Measurements from ENCODE around the gene DIP2C. TPM values are rescaled to one million over a fixed set of nuclear protein-coding genes. Genes with fewer than 3 reads are reported as not detected.

The DIP2C gene
- total RNA-seq, 1 experiment from 2014 or later, result 4.9 TPM

DNA sequence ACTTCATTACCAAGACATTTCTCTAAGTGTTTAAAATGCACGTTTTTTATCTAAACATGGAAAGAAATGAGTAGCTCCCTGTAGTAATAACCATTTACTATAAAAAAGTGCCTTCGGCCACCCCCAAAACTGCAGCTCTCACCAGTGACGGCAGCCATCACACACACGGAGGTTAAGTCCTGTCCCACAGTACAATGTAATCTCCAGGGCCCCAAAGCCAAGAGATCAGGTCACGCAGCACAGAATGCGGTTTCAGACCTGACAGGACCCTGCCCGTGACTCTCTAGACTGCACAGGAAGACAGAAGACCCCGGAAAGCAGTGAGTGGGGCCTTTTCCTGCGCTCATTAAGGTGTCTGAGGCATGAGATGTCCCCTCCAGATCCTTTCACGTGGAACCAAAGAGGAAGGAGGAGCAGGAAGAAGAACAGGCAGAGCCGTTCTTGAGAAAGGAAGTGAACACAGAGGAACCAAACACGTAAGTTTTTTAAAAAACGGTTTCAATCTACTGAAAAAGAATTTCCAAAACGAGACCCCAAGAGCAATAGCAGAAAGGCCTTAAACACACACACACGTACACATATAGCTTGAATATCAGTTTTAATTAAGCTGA is 428.5 kb downstream of the DIP2C start:
- in situ Hi-C loops (cut with HindIII; ENCODE audit: low pct_unique_long_range_greater_than_20kb, low sequenced_read_pairs), result no loop called here
- no peak for DNase-seq (ENCODE audit: low read depth)

DNA sequence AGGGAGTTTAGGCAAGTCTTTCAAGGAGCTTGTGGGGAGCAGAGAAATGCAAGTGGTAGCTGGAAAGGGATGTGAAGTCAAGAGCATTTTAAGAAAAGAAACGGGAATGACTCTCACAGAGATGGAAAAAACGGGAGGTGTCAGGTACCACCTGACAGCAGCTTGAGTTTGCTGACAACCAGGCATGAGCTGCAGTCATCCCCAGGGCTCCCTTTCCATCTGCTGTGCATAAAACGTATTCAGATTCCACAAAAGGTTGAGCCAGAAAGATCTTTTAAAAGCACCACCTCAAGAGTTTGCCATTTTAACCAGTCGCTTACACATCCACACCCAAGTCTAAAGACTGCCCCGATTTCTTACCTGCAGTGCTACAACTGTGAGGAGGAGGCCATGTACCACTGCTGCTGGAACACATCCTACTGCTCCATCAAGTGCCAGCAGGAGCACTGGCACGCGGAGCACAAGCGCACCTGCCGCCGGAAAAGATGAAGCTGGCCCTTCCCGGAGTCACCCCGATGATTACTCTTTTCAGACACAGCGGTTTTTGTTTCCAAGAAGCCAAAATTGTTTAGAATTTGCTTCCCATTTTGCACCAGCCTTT is 437.4 kb downstream of the DIP2C start:
- in situ Hi-C loops (cut with HindIII; ENCODE audit: low pct_unique_long_range_greater_than_20kb, low sequenced_read_pairs), result no loop called here
- no peak for DNase-seq (ENCODE audit: low read depth)

DNA sequence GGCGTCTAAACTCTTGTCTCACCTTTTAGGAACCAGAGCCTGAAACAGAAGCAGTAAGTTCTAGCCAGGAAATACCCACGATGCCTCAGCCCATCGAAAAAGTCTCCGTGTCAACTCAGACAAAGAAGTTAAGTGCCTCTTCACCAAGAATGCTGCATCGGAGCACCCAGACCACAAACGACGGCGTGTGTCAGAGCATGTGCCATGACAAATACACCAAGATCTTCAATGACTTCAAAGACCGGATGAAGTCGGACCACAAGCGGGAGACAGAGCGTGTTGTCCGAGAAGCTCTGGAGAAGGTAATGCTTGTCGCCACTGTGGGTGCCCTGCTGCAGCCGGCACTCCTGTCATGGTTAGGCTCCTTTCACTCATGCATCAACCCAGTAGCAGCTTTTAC is 441.2 kb downstream of the DIP2C start:
- in situ Hi-C loops (cut with HindIII; ENCODE audit: low pct_unique_long_range_greater_than_20kb, low sequenced_read_pairs), result no loop called here
- DNase-seq (ENCODE audit: low read depth), result no peak

DNA sequence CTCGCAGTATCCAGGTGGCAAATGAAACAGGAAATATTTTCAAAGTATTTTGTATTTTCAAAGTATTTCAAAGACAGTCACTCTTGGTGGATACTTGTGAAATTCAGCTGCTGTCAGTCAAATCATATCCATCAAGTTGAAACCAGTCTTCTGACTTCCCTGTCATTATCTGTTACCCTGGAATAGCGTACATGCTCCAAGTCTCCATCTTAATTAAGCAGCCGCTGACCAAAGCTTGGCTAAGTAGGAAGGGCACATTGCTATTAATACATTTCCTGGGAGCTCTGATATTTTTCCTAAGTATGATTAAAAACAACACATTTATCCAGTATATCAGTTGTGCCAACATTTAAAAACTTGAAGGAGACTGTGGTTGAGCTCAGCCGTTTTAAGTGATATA is 442.0 kb downstream of the DIP2C start:
- DNase-seq (ENCODE audit: low read depth), result no peak
- in situ Hi-C loops (cut with HindIII; ENCODE audit: low pct_unique_long_range_greater_than_20kb, low sequenced_read_pairs), result no loop called here

DNA sequence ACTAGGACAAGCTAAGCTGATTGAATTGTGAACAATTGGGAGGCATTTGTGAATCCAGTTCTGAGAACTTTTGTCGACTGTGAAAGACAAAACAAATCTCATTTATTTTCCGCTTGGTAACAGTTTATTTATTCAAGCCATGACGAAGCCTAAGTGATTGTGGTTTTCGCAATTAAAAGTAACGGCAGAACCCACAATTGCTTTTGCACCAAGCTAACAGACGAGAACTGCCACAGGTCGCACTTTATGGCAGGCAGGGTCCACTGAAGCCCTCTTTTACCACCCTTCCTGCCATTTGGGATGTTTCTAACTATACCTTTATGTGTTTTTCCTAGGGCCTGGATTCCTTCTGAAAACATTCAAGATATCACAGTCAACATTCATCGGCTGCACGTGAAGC is 443.0 kb downstream of the DIP2C start:
- DNase-seq (ENCODE audit: low read depth), result no peak
- in situ Hi-C loops (cut with HindIII; ENCODE audit: low pct_unique_long_range_greater_than_20kb, low sequenced_read_pairs), result no loop called here

DNA sequence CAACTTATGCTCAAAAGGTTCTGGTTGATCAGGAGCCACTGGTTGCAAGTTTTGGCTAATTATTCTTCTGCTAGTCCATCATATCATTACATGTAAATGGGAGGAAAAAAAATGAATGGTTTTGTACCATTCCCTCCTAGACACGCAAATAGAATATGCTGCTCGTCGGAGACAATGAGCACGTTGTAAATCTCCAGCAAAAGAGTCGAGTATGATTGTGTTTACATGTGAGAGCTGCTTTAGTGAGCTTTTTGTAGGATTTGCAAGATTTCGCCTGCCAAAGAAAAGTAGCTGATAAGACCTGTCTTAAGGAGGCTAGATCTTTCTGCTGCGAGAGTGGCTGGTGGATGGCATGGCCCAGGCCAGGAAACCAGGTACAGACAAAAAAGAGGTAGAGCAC is 445.2 kb downstream of the DIP2C start:
- in situ Hi-C loops (cut with HindIII; ENCODE audit: low pct_unique_long_range_greater_than_20kb, low sequenced_read_pairs), result no loop called here
- DNase-seq (ENCODE audit: low read depth), result no peak

DNA sequence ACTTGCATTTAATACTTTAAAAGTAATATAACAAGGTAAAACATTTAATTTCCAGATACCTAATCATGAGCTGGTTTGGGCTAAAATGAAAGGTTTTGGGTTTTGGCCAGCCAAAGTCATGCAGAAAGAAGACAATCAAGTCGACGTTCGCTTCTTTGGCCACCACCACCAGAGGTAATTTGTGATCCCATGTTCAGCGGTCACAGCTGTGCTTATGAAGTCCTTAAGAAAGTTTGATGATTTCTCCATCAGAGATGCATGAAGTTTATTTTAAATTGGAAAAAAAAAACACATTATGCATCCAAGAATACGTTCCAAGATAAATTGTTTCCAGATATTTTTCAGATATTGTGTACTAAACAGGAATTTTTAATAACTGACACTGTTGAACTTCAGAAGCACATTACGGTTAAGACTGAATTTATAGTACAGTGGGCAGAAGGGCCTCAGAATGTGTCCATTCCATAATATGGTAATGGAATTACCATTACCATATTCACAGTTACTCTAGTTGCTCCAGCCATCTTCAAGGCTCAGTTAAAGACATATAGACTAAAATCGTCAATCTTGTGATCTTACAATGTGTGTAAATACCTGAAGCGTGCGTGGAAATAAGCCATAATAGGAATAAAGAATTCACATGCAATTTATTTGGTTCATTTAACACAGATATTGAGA is 447.4 kb downstream of the DIP2C start:
- DNase-seq (ENCODE audit: low read depth), result no peak
- in situ Hi-C loops (cut with HindIII; ENCODE audit: low pct_unique_long_range_greater_than_20kb, low sequenced_read_pairs), result no loop called here

DNA sequence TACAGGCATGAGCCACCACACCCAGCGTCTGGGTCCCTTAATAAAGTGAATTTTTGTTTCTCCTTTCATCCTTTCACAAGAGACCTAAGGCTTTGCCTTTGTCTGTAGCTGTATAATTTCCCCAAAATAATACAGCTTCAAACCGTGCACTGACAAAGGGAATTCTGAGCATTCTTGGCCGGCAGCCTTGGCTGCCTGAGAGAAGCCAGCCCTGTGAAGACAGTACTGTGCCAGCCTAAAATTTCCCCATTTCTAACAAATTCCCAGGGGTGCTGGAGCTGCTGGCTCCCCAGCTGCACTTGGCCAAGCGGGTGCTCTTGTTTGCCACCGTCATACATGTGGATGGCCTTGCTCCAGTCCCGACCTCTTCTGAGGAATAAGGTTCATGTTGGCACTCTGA is 448.0 kb downstream of the DIP2C start:
- no peak for DNase-seq (ENCODE audit: low read depth)
- in situ Hi-C loops (cut with HindIII; ENCODE audit: low pct_unique_long_range_greater_than_20kb, low sequenced_read_pairs), result no loop called here

DNA sequence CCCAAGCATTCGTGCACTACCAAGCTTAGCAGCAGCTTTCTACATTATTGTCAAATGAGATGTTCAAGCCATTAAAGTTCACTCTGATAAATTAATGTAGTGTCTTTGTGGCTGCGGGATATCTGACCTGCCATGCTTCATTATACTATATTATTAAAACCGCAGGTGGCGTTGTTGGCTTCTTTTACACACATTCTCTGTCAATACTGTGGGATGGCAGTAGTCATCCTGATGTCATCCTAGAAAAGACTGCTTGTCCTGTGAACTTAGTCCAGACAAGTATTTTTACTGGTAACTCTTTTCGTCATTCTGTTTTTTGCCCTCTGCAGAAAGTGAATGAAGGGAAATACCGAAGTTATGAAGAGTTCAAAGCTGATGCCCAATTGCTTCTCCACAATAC is 450.4 kb downstream of the DIP2C start:
- peak; percentile 10 for DNase-seq (ENCODE audit: low read depth)

DNA sequence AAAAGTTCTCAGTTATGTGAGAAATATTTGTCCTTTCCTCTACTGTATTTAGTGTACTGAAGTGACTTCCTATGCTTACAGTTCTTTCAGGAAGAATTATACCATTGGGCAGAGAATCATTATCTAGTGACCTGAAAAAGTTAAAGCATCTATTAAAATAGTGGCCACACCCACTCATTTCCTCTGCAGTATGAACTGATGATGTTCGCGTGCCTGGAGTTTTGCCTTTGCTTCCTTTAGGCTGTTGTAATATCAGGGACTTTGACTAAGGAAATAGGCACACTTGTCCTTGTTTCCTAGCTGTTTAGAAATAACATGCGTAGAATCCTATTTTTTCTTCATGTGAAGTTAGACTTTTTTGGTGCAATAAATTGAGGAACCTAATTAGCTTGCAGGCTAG is 453.6 kb downstream of the DIP2C start:
- in situ Hi-C loops (cut with HindIII; ENCODE audit: low pct_unique_long_range_greater_than_20kb, low sequenced_read_pairs), result no loop called here
- no peak for DNase-seq (ENCODE audit: low read depth)

More for the DNA sequence above, 450.4 kb downstream of the DIP2C start:
- in situ Hi-C loops (cut with HindIII; ENCODE audit: low pct_unique_long_range_greater_than_20kb, low sequenced_read_pairs), result no loop called here

DNA sequence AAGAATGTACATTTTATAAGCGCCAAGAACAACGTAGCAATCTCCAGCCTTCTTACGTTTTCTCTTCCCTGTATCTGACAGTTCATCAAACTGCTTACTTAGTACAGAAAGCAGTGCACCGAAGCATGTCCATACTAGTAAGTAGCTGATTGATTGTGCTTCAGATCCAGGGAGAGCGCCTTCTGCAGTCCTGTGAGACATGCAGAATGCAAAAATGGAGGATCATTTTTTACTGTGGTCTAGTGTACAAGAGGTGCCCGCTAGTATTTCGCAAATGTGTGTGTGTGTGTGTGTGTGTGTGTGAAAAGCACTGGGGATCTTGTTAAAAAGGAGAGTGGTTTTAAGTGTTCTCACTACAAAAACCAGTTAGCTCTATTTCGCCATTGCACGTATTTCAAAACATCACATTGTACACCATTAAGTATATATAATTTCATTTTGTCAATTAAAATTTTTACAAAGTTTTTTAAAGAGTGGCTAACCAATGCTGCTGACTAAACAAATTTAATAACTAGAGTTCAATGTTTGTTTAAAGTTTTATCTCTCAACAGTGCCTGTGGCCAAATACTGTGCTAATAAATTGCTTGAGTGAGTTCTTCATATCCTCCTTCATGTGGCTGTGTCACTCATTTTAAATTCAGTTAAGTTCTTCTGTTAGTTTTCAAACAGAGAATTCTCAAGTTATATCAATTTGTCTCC is 454.6 kb downstream of the DIP2C start:
- DNase-seq (ENCODE audit: low read depth), result peak; percentile 7
- in situ Hi-C loops (cut with HindIII; ENCODE audit: low pct_unique_long_range_greater_than_20kb, low sequenced_read_pairs), result no loop called here

DNA sequence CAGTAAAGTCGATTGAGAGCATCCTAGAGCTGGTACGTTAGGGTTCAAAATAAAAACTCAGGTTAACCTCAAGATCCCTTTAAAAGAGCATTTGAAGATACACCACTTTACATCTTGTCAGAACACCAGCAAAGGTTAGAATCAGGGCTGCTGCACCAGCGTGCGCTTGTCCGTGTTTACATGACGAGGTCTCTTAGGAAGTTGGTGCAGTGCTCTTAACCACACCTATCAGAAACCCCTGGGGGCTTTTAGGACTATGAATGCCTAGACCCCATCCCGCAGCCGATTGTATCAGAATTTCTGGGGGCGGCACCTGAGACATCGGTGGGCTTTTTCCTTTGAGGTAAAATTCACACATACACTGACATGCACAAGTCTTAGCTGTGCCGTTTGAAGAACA is 456.6 kb downstream of the DIP2C start:
- in situ Hi-C loops (cut with HindIII; ENCODE audit: low pct_unique_long_range_greater_than_20kb, low sequenced_read_pairs), result no loop called here
- no peak for DNase-seq (ENCODE audit: low read depth)

DNA sequence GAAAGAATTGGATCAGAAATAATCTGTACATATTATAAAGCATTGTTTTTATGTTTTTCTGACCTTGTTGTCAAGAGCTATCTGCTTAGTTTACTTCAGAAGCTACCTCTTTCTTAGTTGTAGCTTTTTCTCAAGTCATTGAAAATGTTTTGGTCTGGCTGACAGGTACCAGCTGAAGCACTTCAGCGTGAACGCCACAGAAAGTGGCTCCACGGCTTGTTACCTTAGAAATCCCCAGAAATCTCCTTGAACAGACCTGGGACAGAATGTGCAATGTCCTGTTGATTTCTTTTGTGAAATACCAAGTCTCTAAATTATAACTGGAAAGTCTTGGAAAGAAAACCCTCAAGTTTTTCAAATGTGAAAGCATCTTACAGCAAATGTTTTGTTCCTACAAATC is 457.4 kb downstream of the DIP2C start:
- in situ Hi-C loops (cut with HindIII; ENCODE audit: low pct_unique_long_range_greater_than_20kb, low sequenced_read_pairs), result no loop called here
- no peak for DNase-seq (ENCODE audit: low read depth)

DNA sequence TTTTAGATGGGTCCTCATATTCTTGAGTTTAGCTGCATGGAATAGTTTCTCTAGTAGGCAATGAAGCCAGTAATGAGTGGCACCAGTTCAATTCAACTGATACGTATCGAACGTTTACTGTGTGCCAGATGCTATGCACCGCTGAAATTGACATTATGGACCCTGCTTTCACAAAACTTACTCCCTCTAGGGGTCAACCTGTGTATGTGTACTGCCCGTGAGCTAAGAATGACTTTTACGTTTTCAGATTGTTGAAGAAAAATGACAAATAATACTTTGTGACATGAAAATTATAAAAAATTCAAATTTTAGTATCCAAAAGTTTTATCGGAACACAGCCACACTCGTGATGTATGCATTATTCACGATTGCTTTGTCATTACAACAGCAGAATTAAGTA is 458.7 kb downstream of the DIP2C start:
- DNase-seq (ENCODE audit: low read depth), result no peak
- in situ Hi-C loops (cut with HindIII; ENCODE audit: low pct_unique_long_range_greater_than_20kb, low sequenced_read_pairs), result no loop called here

DNA sequence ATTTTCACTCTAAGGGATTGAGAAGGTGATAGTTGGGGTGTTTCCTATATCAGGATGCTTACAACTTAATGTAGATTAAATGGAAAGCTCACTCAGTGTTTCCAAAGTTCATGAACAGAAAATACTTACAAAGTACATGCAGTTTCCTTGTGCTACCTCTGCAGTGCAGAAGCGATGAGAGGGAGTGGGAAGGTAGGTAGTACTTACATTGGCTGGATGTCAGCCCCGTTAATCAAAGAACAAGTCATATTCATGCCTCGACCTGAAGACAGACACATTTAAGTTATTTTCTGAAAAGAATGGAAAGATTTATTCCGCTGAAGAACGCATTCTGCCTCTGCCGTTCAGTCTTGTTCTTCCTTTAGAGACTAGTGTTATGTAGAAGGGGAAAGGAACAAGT is 461.1 kb downstream of the DIP2C start:
- in situ Hi-C loops (cut with HindIII; ENCODE audit: low pct_unique_long_range_greater_than_20kb, low sequenced_read_pairs), result no loop called here

DNA sequence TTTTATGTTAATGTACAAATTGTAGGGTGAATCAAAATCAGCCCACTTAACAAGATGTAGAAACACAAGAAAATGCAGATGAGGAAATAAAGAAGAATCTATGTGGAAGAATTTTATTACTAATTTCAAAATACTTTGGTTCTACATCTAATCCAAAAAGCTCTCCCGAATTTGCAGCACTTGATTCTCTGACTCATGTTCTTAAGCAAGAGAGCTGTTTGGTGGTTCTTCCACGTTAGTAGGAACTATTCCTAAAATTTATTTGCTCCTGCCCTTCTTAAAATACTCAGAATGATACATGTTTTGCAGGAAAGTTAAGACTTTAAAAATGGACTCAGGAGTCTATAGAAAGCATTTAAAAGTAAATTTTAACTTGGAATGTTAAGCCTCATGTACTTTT is 462.5 kb downstream of the DIP2C start:
- in situ Hi-C loops (cut with HindIII; ENCODE audit: low pct_unique_long_range_greater_than_20kb, low sequenced_read_pairs), result no loop called here
- no peak for DNase-seq (ENCODE audit: low read depth)

More for the DNA sequence above, 461.1 kb downstream of the DIP2C start:
- no peak for DNase-seq (ENCODE audit: low read depth)

DNA sequence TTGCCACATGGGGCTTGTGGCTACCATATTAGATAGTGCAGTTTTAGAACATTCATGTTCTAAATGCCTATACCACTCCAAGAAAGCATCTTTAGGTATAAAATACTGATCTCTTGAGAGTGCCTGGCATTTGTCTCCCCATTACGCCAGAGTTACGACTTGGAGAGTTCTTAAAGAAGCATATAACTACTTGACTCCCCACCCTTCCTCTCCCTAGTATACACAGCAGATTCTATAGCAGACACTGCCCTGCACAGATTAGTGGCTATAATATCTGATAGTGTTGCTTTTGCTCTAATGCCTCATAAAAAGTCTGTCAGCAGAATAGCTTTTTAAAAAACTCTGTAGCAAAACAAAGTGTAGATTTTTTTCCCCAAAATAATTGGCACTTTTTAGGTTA is 463.4 kb downstream of the DIP2C start:
- in situ Hi-C loops (cut with HindIII; ENCODE audit: low pct_unique_long_range_greater_than_20kb, low sequenced_read_pairs), result no loop called here
- no peak for DNase-seq (ENCODE audit: low read depth)

DNA sequence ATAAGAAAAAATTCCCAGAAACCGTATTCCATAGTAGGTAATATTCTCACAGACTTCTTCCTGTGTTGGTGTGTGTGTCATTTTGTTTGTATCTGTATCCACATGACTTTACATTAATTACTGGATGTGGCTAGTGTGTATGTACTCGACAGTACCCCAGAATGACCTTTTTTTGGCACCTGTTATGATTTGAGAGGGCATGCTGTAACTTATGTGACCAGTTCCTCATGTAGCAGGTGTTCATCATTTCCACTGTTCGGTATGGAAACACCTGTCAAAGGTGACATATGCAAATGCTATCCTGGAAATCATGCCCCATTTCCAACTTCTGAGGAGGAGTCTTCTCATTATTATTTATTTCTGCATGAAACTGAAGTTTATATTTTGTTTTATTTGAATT is 464.9 kb downstream of the DIP2C start:
- no peak for DNase-seq (ENCODE audit: low read depth)
- in situ Hi-C loops (cut with HindIII; ENCODE audit: low pct_unique_long_range_greater_than_20kb, low sequenced_read_pairs), result no loop called here
